Measurements from ENCODE around the gene VGLL4.
A peak's percentile ranks its signal among the peaks of the same experiment; 100 is the strongest.
"Not testable (repeated sequence)": the region's sequence is repeated elsewhere in the genome, so short reads cannot be mapped to it uniquely, and the experiment has no call there.

VGLL4 gene

GRCh38 chr3:11522953-11523571 is 120.7 kb downstream of the VGLL4 start:
- Histone ChIP-seq H3K4me3 (ENCODE audit: low read length) (no peak overlapping the region), H3K9me3 (ENCODE audit: control insufficient read depth, low read depth, low read length) (no peaks in the 10 kb centered on the region), H3K27me3 (ENCODE audit: control insufficient read depth, insufficient read depth, low read length) (no peaks in the 10 kb centered on the region), H3K4me1 (ENCODE audit: control insufficient read depth, low read depth, low read length) (no peaks in the 10 kb centered on the region), H3K27ac (ENCODE audit: low read length) (no peak overlapping the region), H3K36me3 (ENCODE audit: control insufficient read depth, low read depth, low read length) (no peaks in the 10 kb centered on the region), H3K9ac (ENCODE audit: low read length) (no peak overlapping the region)

GRCh38 chr3:11522398-11522715 is 121.4 kb downstream of the VGLL4 start:
- no peak overlapping the region for H3K4me3 ChIP-seq (ENCODE audit: low read length)
- no peak overlapping the region for H3K9ac ChIP-seq (ENCODE audit: low read length)
- no peaks in the 10 kb centered on the region for H3K36me3 ChIP-seq (ENCODE audit: control insufficient read depth, low read depth, low read length)
- no peak overlapping the region for H3K27ac ChIP-seq (ENCODE audit: low read length)
- H3K27me3 ChIP-seq (ENCODE audit: control insufficient read depth, insufficient read depth, low read length): no peaks in the 10 kb centered on the region
- H3K9me3 ChIP-seq (ENCODE audit: control insufficient read depth, low read depth, low read length): no peaks in the 10 kb centered on the region
- no peaks in the 10 kb centered on the region for H3K4me1 ChIP-seq (ENCODE audit: control insufficient read depth, low read depth, low read length)

- Histone ChIP-seq H3K27me3 (ENCODE audit: control insufficient read depth, insufficient read depth, low read length) (no peaks in the 10 kb centered on the region), H3K9ac (ENCODE audit: low read length) (no peak overlapping the region), H3K4me1 (ENCODE audit: control insufficient read depth, low read depth, low read length) (no peaks in the 10 kb centered on the region), H3K36me3 (ENCODE audit: control insufficient read depth, low read depth, low read length) (no peaks in the 10 kb centered on the region), H3K4me3 (ENCODE audit: low read length) (no peak overlapping the region), H3K27ac (ENCODE audit: low read length) (no peak overlapping the region), H3K9me3 (ENCODE audit: control insufficient read depth, low read depth, low read length) (no peaks in the 10 kb centered on the region)
These were observed 122.5 kb downstream of the VGLL4 start for GRCh38 chr3:11521167-11521566.

DNA sequence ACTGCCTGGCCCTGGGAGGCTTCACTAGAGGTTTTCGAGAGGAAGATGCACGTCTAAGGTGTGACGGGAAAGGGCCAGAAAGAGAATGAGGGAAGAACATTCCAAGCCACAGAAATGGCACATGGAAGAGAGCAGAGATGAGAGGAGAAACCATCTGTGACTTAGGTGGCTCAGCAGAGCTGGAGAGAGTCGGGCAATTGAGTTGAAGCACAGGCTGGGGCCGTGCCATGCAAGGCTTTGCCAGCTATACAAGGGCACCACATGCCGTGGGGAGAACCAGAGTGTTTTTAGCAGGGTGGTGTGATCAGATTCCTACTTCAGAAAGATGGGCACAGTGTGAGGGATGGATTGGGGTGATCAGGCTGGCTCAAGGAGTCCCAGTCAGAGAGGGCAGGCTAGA is 126.1 kb downstream of the VGLL4 start:
- Histone ChIP-seq H3K36me3 (ENCODE audit: control insufficient read depth, low read depth, low read length) (no peaks in the 10 kb centered on the region), H3K4me3 (ENCODE audit: low read length) (no peak overlapping the region), H3K9me3 (ENCODE audit: control insufficient read depth, low read depth, low read length) (no peaks in the 10 kb centered on the region), H3K9ac (ENCODE audit: low read length) (no peak overlapping the region), H3K4me1 (ENCODE audit: control insufficient read depth, low read depth, low read length) (no peaks in the 10 kb centered on the region), H3K27me3 (ENCODE audit: control insufficient read depth, insufficient read depth, low read length) (no peaks in the 10 kb centered on the region), H3K27ac (ENCODE audit: low read length) (no peak overlapping the region)

GRCh38 chr3:11514191-11514821 is 129.4 kb downstream of the VGLL4 start:
- H3K4me1 ChIP-seq (ENCODE audit: control insufficient read depth, low read depth, low read length): peaks cover 13% of the 10 kb centered on the region
- no peaks in the 10 kb centered on the region for H3K27me3 ChIP-seq (ENCODE audit: control insufficient read depth, insufficient read depth, low read length)
- H3K9me3 ChIP-seq (ENCODE audit: control insufficient read depth, low read depth, low read length): no peaks in the 10 kb centered on the region
- H3K27ac ChIP-seq (ENCODE audit: low read length): no peak overlapping the region
- no peak overlapping the region for H3K9ac ChIP-seq (ENCODE audit: low read length)
- H3K36me3 ChIP-seq (ENCODE audit: control insufficient read depth, low read depth, low read length): no peaks in the 10 kb centered on the region
- H3K4me3 ChIP-seq (ENCODE audit: low read length): no peak overlapping the region

GRCh38 chr3:11513817-11514135 is 129.9 kb downstream of the VGLL4 start:
- H3K4me1 ChIP-seq (ENCODE audit: control insufficient read depth, low read depth, low read length): peaks cover 18% of the 10 kb centered on the region
- H3K27ac ChIP-seq (ENCODE audit: low read length): no peak overlapping the region
- H3K9ac ChIP-seq (ENCODE audit: low read length): no peak overlapping the region
- H3K4me3 ChIP-seq (ENCODE audit: low read length): no peak overlapping the region
- no peaks in the 10 kb centered on the region for H3K36me3 ChIP-seq (ENCODE audit: control insufficient read depth, low read depth, low read length)
- H3K27me3 ChIP-seq (ENCODE audit: control insufficient read depth, insufficient read depth, low read length): no peaks in the 10 kb centered on the region
- H3K9me3 ChIP-seq (ENCODE audit: control insufficient read depth, low read depth, low read length): no peaks in the 10 kb centered on the region

DNA sequence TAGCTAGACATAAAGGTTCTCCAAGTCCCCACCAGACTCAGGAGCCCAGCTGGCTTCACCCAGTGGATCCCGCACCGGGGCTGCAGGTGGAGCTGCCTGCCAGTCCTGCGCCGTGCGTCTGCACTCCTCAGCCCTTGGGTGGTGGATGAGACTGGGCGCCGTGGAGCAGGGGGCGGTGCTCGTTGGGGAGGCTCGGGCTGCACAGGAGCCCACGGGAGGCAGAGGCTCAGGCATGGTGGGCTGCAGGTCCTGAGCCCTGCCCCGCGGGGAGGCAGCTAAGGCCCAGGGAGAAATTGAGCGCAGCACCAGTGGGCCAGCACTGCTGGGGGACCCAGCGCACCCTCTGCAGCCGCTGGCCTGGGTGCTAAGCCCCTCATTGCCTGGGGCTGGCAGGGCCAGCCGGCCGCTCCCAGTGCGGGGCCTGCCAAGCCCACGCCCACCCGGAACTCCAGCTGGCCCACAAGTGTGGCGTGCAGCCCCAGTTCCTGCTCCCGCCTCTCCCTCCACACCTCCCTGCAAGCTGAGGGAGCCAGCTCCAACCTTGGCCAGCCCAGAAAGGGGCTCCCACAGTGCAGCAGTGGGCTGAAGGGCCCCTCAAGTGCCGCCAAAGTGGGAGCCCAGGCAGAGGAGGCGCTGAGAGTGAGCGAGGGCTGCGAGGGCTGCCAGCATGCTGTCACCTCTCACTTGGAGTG is 130.4 kb downstream of the VGLL4 start:
- not testable (repeated sequence) for H3K27ac ChIP-seq (ENCODE audit: low read length); H3K36me3 ChIP-seq (ENCODE audit: control insufficient read depth, low read depth, low read length); H3K9me3 ChIP-seq (ENCODE audit: control insufficient read depth, low read depth, low read length); H3K9ac ChIP-seq (ENCODE audit: low read length); H3K27me3 ChIP-seq (ENCODE audit: control insufficient read depth, insufficient read depth, low read length); H3K4me3 ChIP-seq (ENCODE audit: low read length)
- peaks cover 21% of the 10 kb centered on the region for H3K4me1 ChIP-seq (ENCODE audit: control insufficient read depth, low read depth, low read length)

- not testable (repeated sequence) for H3K36me3 ChIP-seq (ENCODE audit: control insufficient read depth, low read depth, low read length); H3K9ac ChIP-seq (ENCODE audit: low read length); H3K27me3 ChIP-seq (ENCODE audit: control insufficient read depth, insufficient read depth, low read length); H3K4me3 ChIP-seq (ENCODE audit: low read length); H3K9me3 ChIP-seq (ENCODE audit: control insufficient read depth, low read depth, low read length); H3K27ac ChIP-seq (ENCODE audit: low read length)
- H3K4me1 ChIP-seq (ENCODE audit: control insufficient read depth, low read depth, low read length): peaks cover 21% of the 10 kb centered on the region
These were observed 132.1 kb downstream of the VGLL4 start for GRCh38 chr3:11511606-11512005.

GRCh38 chr3:11510356-11510755 is 133.4 kb downstream of the VGLL4 start:
- peaks cover 21% of the 10 kb centered on the region for H3K4me1 ChIP-seq (ENCODE audit: control insufficient read depth, low read depth, low read length)
- H3K27ac ChIP-seq (ENCODE audit: low read length): no peak overlapping the region
- no peaks in the 10 kb centered on the region for H3K36me3 ChIP-seq (ENCODE audit: control insufficient read depth, low read depth, low read length)
- no peak overlapping the region for H3K9ac ChIP-seq (ENCODE audit: low read length)
- H3K4me3 ChIP-seq (ENCODE audit: low read length): no peak overlapping the region
- no peaks in the 10 kb centered on the region for H3K27me3 ChIP-seq (ENCODE audit: control insufficient read depth, insufficient read depth, low read length)
- no peaks in the 10 kb centered on the region for H3K9me3 ChIP-seq (ENCODE audit: control insufficient read depth, low read depth, low read length)

DNA sequence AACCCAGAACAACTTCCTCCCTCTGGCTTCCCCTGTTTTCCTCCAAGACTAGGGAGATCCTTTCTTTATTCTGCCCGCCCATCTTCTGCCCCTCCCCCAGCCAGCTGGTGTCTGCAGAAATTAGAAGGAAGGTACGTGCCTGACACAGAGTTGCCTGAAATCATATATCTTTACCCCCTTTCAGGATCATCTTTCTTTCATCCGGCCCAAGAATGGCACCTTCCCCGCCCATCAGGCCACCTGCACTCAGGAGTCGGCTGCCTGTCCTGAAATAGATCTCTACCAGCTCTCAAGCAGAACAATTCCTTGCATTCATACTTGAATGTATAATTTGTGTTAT is 133.7 kb downstream of the VGLL4 start:
- no peaks in the 10 kb centered on the region for H3K36me3 ChIP-seq (ENCODE audit: control insufficient read depth, low read depth, low read length)
- H3K4me1 ChIP-seq (ENCODE audit: control insufficient read depth, low read depth, low read length): peaks cover 21% of the 10 kb centered on the region
- no peaks in the 10 kb centered on the region for H3K27me3 ChIP-seq (ENCODE audit: control insufficient read depth, insufficient read depth, low read length)
- no peaks in the 10 kb centered on the region for H3K9me3 ChIP-seq (ENCODE audit: control insufficient read depth, low read depth, low read length)
- no peak overlapping the region for H3K27ac ChIP-seq (ENCODE audit: low read length)
- H3K9ac ChIP-seq (ENCODE audit: low read length): peak overlapping the region; percentile 43
- H3K4me3 ChIP-seq (ENCODE audit: low read length): peak overlapping the region; percentile 22

GRCh38 chr3:11509173-11510000 is 134.3 kb downstream of the VGLL4 start:
- no peaks in the 10 kb centered on the region for H3K36me3 ChIP-seq (ENCODE audit: control insufficient read depth, low read depth, low read length)
- H3K27me3 ChIP-seq (ENCODE audit: control insufficient read depth, insufficient read depth, low read length): no peaks in the 10 kb centered on the region
- peak overlapping the region; percentile 59 for H3K27ac ChIP-seq (ENCODE audit: low read length)
- H3K9ac ChIP-seq (ENCODE audit: low read length): peak overlapping the region; percentile 43
- peak overlapping the region; percentile 22 for H3K4me3 ChIP-seq (ENCODE audit: low read length)
- H3K9me3 ChIP-seq (ENCODE audit: control insufficient read depth, low read depth, low read length): no peaks in the 10 kb centered on the region
- peaks cover 21% of the 10 kb centered on the region for H3K4me1 ChIP-seq (ENCODE audit: control insufficient read depth, low read depth, low read length)
